ENCODE measurements around the gene ZCCHC10.
"Not testable (repeated sequence)": the region's sequence is repeated elsewhere in the genome, so short reads cannot be mapped to it uniquely, and the experiment has no call there.

ZCCHC10 gene

DNA sequence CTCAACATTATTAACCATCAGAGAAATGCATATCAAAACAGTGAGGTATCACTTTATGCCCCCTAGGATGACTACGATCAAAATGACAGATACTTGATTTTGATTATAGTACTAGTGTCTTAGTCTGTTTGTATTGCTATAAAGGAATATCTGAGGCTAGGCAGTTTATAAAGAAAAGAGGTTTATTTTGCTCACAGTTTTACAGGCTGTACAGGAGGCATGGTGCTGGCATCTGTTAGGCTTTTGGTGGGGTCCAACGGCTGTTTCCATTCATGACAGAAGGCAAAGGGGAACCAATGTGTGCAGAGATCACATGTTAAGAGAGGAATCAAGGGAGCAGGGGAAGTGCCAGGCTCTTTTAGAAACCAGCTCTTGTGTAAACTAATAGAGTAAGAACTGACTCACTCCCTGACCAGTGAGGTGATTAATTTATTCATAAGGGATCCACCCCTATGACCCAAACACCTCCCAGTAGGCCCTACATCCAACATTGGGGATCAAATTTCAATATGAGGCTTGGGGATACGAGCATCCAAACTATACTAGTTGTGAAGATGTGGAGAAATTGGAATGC lies 46.9 kb downstream of the ZCCHC10 start:
- H3K27ac Mint-ChIP-seq = no peak overlapping the region
- H3K36me3 Mint-ChIP-seq = peaks cover 3% of the 10 kb centered on the region
- peaks cover 4% of the 10 kb centered on the region for H3K9me3 Mint-ChIP-seq
- no peaks in the 10 kb centered on the region for H3K4me1 Mint-ChIP-seq
- CTCF ChIA-PET = no interaction called here
- peaks cover 3% of the 10 kb centered on the region for H3K27me3 Mint-ChIP-seq
- no peak overlapping the region for H3K4me3 Mint-ChIP-seq
- DNase-seq = no peak

DNA sequence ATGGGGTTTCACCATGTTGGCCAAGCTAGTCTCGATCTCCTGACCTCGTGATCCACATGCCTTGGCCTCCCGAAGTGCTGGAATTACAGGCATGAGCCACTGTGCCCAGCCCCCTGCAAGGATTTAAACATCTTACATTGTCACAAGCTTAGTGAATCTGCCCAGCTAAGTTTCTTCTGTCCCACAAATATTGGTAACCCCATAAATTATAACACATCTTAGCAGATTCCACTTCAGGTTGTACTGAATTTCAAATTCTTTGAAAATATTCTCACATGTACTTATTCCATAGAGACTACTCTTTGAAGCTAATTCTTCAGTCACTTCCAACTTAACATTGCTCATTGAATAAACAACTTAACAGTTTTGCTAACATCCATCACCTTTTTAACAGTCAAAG lies 49.5 kb downstream of the ZCCHC10 start:
- Mint-ChIP-seq H3K27ac (no peak overlapping the region), H3K4me3 (no peak overlapping the region), H3K9me3 (peaks cover 4% of the 10 kb centered on the region), H3K27me3 (peaks cover 3% of the 10 kb centered on the region), H3K4me1 (no peaks in the 10 kb centered on the region), H3K36me3 (peaks cover 3% of the 10 kb centered on the region)
- no peak for DNase-seq
- CTCF ChIA-PET = no interaction called here

DNA sequence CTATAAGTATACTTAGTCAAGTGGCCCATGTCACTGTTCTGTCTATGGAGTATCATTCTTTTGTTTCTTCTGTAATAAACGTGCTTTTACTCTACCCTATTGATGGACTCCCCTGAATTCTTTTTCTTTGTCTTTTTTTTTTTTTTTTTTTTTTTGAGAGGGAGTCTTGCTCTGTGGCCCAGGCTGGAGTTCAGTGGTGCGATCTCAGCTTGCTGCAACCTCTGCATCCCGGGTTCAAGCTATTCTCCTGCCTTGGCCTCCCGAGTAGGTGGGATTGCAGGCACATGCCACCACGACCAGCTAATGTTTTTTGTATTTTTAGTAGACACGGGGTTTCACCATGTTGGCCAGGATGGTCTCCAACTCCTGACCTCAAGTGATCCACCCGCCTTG lies 53.9 kb downstream of the ZCCHC10 start:
- not testable (repeated sequence) for H3K27ac Mint-ChIP-seq, H3K4me3 Mint-ChIP-seq, H3K36me3 Mint-ChIP-seq, H3K27me3 Mint-ChIP-seq, DNase-seq, H3K9me3 Mint-ChIP-seq, H3K4me1 Mint-ChIP-seq
- CTCF ChIA-PET = interaction anchor here (0.5 to 0.6 kb wide), 2 partner anchors 17 to 45 kb away, joined by 3 to 4 read pairs; no protein-coding TSS in a partner anchor

DNA sequence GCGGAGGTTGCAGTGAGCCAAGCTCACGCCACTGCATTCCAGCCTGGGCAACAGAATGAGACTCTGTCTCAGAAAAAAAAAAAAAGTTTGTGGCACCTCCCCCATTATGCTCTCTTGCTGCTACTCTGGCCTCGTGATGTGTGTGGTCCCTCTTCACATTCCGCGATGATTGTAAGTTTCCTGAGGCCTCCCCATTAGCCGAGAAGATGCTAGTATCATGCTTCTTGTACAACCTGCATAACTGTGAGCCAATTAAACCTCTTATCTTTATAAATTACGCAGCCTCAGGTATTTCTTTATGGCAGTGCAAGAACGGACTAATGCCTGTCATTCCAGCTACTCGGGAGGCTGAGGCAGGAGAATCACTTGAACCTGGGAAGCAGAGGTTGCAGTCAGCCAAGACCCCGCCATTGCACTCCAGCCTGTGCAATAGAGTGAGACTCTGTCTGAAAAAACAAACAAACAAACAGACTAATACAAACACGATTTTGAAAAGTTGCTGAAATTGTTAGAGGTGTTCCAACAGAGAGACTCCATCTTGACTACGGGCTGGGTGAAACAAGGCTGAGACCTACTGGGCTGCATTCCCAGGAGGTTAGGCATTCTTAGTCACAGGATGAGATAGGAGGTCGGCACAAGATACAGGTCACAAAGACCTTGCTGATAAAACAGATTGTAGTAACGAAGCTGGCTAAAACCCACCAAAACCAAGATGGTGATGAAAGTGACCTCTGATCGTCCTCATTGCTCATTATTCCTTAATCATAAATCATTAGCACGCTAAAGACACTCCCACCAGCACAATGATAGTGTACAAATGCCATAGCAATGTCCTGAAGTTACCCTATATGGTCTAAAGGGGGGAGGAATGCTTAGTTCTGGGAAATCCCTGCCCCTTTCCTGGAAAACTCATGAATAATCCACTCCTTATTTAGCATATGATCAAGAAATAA lies 54.6 kb downstream of the ZCCHC10 start:
- no peak for DNase-seq
- CTCF ChIA-PET = interaction anchor here (0.5 kb wide), 1 partner anchor 18 kb away, joined by 3 read pairs; no protein-coding TSS in a partner anchor
- H3K27me3 Mint-ChIP-seq = peaks cover 4% of the 10 kb centered on the region
- H3K36me3 Mint-ChIP-seq = no peaks in the 10 kb centered on the region
- no peak overlapping the region for H3K27ac Mint-ChIP-seq
- H3K4me1 Mint-ChIP-seq = no peaks in the 10 kb centered on the region
- H3K4me3 Mint-ChIP-seq = no peak overlapping the region
- H3K9me3 Mint-ChIP-seq = peaks cover under 1% of the 10 kb centered on the region

DNA sequence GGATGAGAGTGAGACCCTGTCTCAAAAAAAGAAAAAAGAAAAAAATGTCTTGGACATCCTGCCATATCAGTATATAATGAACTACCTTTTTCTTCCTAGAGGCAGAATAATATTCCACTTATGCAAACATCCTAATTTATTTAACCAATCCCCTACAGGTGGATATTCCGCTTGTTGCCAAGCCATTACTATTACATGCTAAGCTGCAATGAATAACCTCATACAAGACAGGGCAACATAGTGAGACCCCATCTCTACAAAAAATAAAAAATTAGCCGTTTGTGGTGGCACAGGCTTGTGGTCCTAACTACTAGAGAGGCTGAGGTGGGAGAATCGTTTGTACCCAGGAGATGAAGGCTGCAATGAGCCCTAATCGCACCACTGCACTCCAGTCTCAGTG lies 61.2 kb downstream of the ZCCHC10 start:
- CTCF ChIA-PET = no interaction called here

DNA sequence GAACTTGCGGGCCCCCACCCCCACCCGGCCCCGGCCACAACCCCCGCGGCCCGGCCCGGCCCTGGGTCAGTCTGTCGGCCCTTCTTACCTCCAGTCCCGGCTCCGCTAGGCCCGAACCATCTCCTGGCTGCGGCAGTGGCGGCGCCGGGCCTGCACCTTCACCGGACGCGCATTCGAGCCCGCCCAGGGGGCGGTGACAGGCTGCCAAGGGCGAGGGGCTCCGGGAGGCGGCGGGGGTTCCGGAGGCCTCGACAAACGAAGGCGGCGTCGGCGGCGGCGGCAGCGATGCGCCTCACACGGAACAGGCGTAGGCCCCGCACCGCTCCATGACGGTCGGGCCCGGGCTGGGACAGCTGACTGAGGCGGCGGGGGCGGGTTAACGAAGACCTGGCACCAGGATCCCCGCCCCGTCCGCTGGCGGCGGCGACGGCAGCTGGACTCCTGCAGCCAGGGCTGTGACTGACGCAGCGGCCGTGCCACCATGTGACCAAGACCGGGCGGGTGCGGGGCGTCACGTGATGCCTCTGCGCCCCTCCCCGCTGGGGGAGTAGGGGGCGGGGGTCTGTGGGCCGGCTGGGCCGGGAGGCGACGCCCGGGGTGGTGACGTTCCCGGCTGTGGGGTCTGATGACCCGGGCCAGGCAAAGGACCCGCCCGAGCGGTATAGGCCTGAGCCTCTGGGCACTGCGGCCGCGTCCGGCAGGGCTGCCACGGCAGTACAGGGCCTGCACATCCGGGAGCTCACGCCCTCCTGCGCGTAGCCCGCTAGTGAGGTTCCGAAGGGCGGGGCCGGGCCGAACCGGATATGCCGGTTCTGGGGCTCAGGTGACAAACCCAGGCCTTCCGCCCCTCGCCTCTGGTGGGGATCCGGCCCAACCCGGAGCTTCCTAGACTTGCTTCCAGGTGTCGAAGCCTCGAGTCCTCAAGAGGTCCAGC lies 62.9 kb downstream of the ZCCHC10 start, which contains the start of gene AFF4:
TSS of gene AFF4 (minus strand) at position 464 of the 934 bp plus-strand sequence. CDS start 26,445 bp downstream, outside the sequence.
- no peaks in the 10 kb centered on the region for H3K9me3 Mint-ChIP-seq
- peaks cover 26% of the 10 kb centered on the region for H3K4me1 Mint-ChIP-seq
- peak within 1 kb of the TSS; percentile 95 for H3K4me3 Mint-ChIP-seq
- peak; percentile 91 for DNase-seq
- no peaks in the 10 kb centered on the region for H3K27me3 Mint-ChIP-seq
- H3K27ac Mint-ChIP-seq = peak within 1 kb of the TSS; percentile 96
- H3K36me3 Mint-ChIP-seq = peaks cover 14% of the 10 kb centered on the region
- CTCF ChIA-PET = no interaction called here

More for the DNA sequence above, 61.2 kb downstream of the ZCCHC10 start:
- Mint-ChIP-seq H3K27me3 (peaks cover 4% of the 10 kb centered on the region), H3K4me3 (no peak overlapping the region), H3K4me1 (peaks cover 20% of the 10 kb centered on the region), H3K27ac (no peak overlapping the region), H3K36me3 (peaks cover 7% of the 10 kb centered on the region), H3K9me3 (no peaks in the 10 kb centered on the region)
- no peak for DNase-seq

DNA sequence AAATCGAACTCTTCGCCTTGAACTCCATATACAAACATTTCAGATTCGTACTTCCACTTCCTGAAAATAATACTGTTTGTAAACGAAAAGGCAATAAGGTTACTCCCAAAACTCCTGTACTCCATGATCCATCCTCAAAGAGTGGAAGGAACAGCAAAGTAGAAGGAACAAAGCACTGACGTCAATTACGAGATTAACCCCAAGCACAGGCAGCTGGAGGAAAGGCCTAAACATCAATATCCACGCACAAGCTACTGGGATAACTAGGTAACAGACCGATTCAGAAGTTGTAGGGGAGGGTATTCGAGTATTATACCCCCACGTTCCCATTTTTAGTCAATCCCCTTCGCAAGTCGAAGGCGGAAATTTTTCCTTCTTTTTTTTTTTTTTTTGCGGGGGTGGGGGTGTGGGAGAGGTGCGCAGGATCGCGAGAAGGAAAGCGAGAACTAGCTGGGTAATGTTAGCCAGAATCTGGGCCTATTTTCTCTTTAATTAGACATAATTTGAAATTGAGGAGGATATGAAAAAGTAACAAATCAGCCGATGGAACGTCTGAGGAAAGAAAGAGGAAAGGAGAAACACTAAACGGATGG lies 63.8 kb downstream of the ZCCHC10 start:
- peaks cover 15% of the 10 kb centered on the region for H3K36me3 Mint-ChIP-seq
- H3K9me3 Mint-ChIP-seq = no peaks in the 10 kb centered on the region
- peak; percentile 47 for DNase-seq
- H3K4me3 Mint-ChIP-seq = peak overlapping the region; percentile 95
- peaks cover 27% of the 10 kb centered on the region for H3K4me1 Mint-ChIP-seq
- no peaks in the 10 kb centered on the region for H3K27me3 Mint-ChIP-seq
- CTCF ChIA-PET = no interaction called here
- H3K27ac Mint-ChIP-seq = peak overlapping the region; percentile 96

DNA sequence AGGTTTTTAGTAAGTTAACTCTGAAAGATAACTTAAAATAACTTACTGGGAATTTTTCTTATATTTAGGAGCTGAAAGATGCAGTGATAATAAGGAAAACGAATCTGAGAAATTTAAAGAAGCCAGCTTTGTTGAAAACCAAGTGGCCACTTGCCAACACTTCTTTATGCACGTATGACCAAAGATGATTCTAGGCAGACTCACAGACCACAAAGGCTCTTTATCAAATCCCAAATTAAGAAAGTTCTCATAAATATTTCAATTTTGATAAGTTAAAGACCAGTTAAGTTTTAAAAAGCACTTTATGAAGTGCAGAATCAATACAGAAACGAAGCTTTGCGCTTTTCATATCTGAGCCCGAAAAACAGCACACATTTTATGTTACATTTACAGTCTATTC lies 64.5 kb downstream of the ZCCHC10 start:
- Mint-ChIP-seq H3K27me3 (no peaks in the 10 kb centered on the region), H3K9me3 (no peaks in the 10 kb centered on the region), H3K36me3 (peaks cover 15% of the 10 kb centered on the region), H3K4me3 (peak overlapping the region; percentile 95), H3K4me1 (peaks cover 27% of the 10 kb centered on the region), H3K27ac (peak overlapping the region; percentile 96)
- DNase-seq = no peak
- CTCF ChIA-PET = no interaction called here

DNA sequence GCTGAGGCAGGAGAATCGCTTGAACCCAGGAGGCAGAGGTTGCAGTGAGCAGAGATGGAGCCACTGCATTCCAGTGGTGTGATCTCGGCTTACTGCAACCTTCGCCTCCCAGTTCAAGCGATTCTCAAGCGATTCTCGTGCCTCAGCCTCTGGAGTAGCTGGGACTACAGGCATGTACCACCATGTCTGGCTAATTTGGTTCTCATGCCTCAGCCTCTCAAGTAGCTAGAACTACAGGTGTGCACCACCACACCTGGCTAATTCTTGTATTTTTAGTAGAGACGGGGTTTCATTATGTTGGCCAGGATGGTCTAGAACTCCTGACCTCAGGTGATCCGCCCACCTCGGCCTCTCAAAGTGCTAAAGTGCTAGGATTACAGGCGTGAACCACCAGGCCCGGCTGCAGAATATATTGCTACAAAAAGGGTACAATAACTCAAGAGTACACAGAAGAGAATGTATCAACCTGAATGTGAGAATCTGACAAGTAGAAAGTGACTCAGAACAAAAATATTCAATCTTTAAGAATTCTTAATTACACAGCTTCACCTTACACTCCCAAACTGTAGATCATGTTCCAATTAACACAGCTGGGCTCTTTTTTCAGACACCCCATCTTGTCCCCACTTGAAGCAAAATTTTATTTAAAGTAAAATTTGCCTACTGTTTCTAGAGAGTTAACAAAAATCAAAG lies 65.1 kb downstream of the ZCCHC10 start:
- H3K4me3 Mint-ChIP-seq = peak overlapping the region; percentile 95
- CTCF ChIA-PET = not testable (repeated sequence)

DNA sequence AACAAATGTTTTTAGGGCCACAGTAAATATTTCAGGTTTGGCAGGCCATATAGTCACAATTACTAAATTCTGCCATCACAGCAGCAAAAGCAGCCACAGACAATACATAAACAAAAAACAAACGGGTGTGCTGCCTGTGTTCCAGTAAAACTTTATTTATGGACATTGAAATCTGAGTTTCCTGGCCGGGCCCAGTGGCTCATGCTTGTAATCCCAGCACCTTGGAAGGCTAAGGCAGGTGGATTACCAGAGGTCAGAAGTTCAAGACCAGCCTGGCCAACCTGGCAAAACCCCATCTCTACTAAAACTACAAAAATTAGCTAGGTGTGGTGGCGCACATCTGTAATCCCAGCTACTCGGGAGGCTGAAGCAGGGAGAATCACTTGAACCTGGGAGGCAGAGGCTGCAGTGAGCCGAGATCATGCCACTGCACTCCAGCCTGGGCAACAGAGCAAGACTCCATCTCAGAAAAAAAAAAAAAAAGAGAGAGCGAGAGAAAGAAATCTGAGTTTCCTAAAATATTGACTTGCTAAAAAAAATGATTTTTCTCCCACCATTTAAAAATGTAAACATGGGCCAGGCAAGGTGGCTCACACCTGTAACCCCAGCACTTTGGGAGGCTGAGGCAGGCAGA lies 70.1 kb downstream of the ZCCHC10 start:
- H3K27me3 Mint-ChIP-seq, H3K27ac Mint-ChIP-seq, DNase-seq, CTCF ChIA-PET, H3K4me3 Mint-ChIP-seq, H3K9me3 Mint-ChIP-seq: not testable (repeated sequence)
- peaks cover 22% of the 10 kb centered on the region for H3K4me1 Mint-ChIP-seq
- H3K36me3 Mint-ChIP-seq = peaks cover 28% of the 10 kb centered on the region

More for the DNA sequence above, 65.1 kb downstream of the ZCCHC10 start:
- not testable (repeated sequence) for H3K9me3 Mint-ChIP-seq, H3K27ac Mint-ChIP-seq, DNase-seq, H3K27me3 Mint-ChIP-seq
- peaks cover 27% of the 10 kb centered on the region for H3K4me1 Mint-ChIP-seq
- H3K36me3 Mint-ChIP-seq = peaks cover 16% of the 10 kb centered on the region

DNA sequence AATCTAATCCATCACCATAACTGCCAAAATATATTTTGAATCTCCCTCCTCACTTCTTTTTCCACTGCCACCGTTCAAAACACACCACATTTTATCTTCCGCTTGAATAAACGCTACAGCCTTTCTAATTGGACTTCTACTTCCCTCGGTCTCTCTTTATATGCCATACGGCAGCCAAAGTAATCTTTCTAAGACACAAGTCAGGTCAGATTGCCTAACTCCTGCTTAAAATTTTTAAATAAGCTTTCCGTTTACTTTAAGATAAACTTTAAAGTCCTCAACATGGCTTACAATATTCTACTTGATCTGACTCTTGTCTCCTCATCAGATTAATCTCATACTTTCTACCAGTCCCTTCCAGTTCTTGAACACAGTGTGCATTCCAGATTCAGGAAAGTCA lies 72.6 kb downstream of the ZCCHC10 start:
- Mint-ChIP-seq H3K4me1 (peaks cover 13% of the 10 kb centered on the region), H3K4me3 (no peak overlapping the region), H3K36me3 (peaks cover 26% of the 10 kb centered on the region), H3K9me3 (no peaks in the 10 kb centered on the region), H3K27me3 (no peaks in the 10 kb centered on the region), H3K27ac (no peak overlapping the region)
- CTCF ChIA-PET = no interaction called here
- no peak for DNase-seq

DNA sequence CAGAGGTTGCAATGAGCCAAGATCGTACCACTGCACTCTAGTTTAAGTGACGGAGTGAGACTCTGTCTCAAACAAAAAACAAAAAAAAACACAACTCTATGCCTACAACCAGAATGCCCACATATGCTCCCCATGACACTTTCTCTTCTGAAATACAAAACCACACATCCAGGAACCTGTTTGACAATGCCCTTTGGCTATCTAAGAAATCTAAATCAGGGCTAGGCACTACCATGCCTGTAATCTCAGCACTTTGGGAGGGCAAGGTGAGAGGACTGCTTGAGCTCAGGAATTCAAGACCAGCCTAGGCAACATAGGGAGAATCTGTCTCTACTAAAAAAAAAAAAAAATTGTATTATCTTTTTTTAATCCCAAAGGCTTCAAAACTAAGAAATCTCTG lies 73.5 kb downstream of the ZCCHC10 start:
- peaks cover 23% of the 10 kb centered on the region for H3K36me3 Mint-ChIP-seq
- CTCF ChIA-PET = no interaction called here

DNA sequence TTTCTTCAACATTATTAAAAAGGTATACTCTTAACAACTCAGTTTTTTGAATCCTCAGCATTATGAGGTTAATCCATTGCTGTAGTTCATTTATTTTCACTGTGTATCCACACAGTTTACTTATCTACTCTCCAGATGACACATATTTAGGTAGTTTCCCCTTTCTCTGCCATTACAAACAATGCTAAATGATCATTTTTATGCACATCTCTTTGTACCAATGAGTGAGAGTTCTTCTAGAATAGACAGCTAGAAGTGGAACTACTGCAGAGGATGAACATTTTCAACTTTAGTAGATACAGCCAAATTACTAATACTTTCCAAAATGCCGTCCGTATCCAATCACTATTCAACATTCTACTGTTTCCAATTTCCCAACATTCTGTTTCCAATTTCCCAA lies 74.5 kb downstream of the ZCCHC10 start:
- H3K4me1 Mint-ChIP-seq = peaks cover 15% of the 10 kb centered on the region
- H3K27me3 Mint-ChIP-seq = no peaks in the 10 kb centered on the region
- H3K27ac Mint-ChIP-seq = no peak overlapping the region
- no peak overlapping the region for H3K4me3 Mint-ChIP-seq
- no peak for DNase-seq
- CTCF ChIA-PET = no interaction called here
- no peaks in the 10 kb centered on the region for H3K9me3 Mint-ChIP-seq
- peaks cover 26% of the 10 kb centered on the region for H3K36me3 Mint-ChIP-seq

More for the DNA sequence above, 73.5 kb downstream of the ZCCHC10 start:
- Mint-ChIP-seq H3K9me3 (no peaks in the 10 kb centered on the region), H3K27ac (no peak overlapping the region), H3K4me1 (peaks cover 12% of the 10 kb centered on the region), H3K27me3 (no peaks in the 10 kb centered on the region), H3K4me3 (no peak overlapping the region)
- no peak for DNase-seq

All from activated naive CD4-positive, alpha-beta T cell treated with anti-CD3 and anti-CD28 coated beads, Interleukin-2, amount 10 ng/mL, durations not matched to agents 7 days and 5 days (primary cell).